ENCODE measurements around the gene PRSS27.
"Not testable (repeated sequence)": the region's sequence is repeated elsewhere in the genome, so short reads cannot be mapped to it uniquely, and the experiment has no call there.

PRSS27 gene

DNA sequence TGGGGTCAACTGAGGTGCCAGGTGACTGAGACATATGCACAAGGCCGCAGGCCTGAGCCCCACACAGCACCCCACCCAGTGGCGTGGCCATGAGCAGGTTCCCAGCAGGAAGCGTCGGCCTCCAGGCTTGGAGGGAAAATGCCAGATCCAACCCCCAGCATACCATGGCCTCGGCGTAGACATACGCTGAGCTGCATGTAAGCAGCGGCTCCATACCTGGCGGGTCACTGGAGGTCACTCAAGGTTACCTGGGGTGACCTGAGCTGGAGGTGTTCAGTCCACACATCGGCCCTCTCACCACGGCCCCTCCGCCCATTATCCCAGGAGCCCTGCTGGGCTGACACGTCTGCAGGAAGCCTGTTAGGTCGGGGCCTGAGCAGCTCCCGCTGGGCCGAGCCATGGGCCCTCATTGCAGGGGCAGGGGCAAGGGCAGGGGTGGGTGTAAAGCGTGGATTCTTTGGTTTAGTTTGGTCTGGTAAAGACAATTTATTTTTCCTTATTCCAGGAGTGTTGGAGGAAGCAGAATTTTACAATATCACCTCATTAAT, 22.5 kb downstream of the PRSS27 start:
- no peak for DNase-seq (ENCODE audit: low read depth)
- no peak overlapping the region for H3K4me3 ChIP-seq (ENCODE audit: control insufficient read depth, low read depth, low read length)
- TF ChIP-seq, protein P1, sequence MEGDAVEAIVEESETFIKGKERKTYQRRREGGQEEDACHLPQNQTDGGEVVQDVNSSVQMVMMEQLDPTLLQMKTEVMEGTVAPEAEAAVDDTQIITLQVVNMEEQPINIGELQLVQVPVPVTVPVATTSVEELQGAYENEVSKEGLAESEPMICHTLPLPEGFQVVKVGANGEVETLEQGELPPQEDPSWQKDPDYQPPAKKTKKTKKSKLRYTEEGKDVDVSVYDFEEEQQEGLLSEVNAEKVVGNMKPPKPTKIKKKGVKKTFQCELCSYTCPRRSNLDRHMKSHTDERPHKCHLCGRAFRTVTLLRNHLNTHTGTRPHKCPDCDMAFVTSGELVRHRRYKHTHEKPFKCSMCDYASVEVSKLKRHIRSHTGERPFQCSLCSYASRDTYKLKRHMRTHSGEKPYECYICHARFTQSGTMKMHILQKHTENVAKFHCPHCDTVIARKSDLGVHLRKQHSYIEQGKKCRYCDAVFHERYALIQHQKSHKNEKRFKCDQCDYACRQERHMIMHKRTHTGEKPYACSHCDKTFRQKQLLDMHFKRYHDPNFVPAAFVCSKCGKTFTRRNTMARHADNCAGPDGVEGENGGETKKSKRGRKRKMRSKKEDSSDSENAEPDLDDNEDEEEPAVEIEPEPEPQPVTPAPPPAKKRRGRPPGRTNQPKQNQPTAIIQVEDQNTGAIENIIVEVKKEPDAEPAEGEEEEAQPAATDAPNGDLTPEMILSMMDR (IDR thresholded peaks at IDR 0.05; ENCODE audit: control insufficient read depth, insufficient read depth, low read depth, low read length, missing control alignments): no peak

- H3K4me3 ChIP-seq (ENCODE audit: control insufficient read depth, low read depth, low read length); DNase-seq (ENCODE audit: low read depth): not testable (repeated sequence)
These were observed 23.3 kb downstream of the PRSS27 start for GRCh38 chr16:2696601-2697250.

DNA sequence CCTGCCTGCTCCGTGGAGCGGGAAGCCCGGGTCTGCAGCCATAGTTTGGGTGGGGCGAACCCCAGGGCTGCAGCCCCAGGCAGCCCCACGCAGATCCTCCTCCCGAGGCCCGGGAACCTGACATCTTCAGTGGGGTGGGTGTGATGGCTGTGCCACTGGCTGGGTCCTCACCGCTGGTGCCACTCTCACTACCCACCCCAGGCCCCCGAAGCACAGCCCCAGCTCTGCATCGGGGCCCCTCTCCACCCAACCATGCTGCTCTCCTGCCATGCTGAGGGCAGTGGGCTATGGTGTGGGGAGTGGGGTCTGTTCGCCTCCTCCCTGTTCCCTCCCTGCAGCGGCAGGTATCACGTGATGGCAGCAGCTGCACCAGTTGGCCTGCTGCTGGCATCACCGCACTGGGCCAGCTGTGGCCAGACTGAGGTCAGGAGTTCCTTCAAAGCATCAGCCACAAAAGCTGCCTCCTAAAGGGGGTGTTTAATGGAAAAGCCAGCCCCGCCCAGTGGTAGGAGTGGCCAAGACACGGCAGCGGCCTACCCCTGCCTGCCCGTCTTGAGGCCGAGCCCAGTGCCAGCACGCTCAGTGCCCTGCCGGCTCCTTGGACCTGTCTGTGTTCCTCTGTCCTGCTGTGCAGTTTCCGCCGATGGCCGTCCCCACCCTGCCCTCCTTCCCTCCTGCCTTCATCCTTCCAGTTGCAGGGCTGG, 26.9 kb downstream of the PRSS27 start:
- DNase-seq (ENCODE audit: low read depth): no peak
- TF ChIP-seq, protein P1 (IDR thresholded peaks at IDR 0.05; ENCODE audit: control insufficient read depth, insufficient read depth, low read depth, low read length, missing control alignments): no peak
- H3K4me3 ChIP-seq (ENCODE audit: control insufficient read depth, low read depth, low read length): no peak overlapping the region

DNA sequence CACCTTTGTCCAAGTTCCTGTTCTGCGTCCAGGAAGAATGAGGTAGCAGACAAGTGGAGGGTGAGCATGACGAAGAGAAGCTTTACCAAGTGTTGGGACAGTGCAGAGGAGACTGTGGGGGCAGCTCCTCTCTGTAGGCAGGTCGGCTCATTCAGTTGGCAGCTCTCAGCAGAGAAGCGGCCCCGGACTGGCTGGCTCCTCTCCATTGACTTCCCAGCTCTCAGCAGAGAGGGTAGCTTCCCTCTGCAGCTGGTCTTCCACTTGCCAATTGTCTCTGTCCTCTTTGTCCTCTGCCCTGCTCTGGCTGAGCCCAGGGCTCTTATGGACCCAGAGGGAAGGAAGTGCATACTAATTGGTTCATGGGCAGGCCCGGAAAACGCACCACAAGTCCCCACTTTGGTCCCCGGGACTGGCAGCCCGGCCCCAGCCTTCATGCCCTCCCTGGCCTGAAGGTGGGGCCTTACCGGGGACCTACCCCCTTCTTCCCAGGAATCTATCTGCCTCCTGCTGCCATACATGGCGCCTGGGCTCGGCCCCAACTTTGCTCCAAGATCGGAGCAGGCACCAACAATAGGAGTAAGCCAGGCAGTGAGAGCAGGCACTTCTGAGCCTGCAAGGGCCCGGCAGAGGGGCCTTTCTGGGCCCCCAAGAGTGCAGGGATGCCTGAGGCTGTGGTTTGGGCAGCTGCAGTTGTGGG, 27.6 kb downstream of the PRSS27 start:
- no peak overlapping the region for H3K4me3 ChIP-seq (ENCODE audit: control insufficient read depth, low read depth, low read length)
- no peak for DNase-seq (ENCODE audit: low read depth)

GRCh38 chr16:2691491-2692248, 28.4 kb downstream of the PRSS27 start:
- no peak for DNase-seq (ENCODE audit: low read depth)
- TF ChIP-seq, protein P1 (IDR thresholded peaks at IDR 0.05; ENCODE audit: control insufficient read depth, insufficient read depth, low read depth, low read length, missing control alignments): no peak
- H3K4me3 ChIP-seq (ENCODE audit: control insufficient read depth, low read depth, low read length): no peak overlapping the region

More for the DNA sequence above, 27.6 kb downstream of the PRSS27 start:
- TF ChIP-seq, protein P1 (IDR thresholded peaks at IDR 0.05; ENCODE audit: control insufficient read depth, insufficient read depth, low read depth, low read length, missing control alignments): no peak

DNA sequence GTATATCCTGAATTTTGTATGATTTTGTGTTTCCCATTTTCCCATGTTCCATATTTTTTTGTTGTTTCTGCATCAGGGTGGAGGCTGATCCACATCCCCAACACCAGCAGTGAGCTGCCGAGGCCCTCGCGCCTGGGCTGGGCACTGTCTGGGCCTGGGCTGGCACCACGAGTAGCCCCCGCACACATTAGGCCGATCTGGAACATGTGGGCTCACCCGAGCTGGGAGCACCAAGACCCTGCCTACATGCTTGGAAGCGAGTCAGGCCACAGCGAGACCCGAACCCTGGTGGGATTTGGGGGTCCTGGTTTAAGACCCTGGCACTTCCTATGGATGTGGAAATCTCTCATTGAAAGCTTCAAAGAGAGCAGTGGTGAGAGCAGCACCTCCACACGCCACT, 29.2 kb downstream of the PRSS27 start:
- TF ChIP-seq, protein P1 (IDR thresholded peaks at IDR 0.05; ENCODE audit: control insufficient read depth, insufficient read depth, low read depth, low read length, missing control alignments): no peak
- no peak overlapping the region for H3K4me3 ChIP-seq (ENCODE audit: control insufficient read depth, low read depth, low read length)
- DNase-seq (ENCODE audit: low read depth): no peak
